HepG2 (cell line): ENCODE results near the gene TNS1. TPM values are rescaled to one million over a fixed set of nuclear protein-coding genes. Genes with fewer than 3 reads are reported as not detected.

ENCODE experiments used
- ATF1 ChIP-seq: IDR thresholded peaks from 2 replicates; pipeline ENCODE4 v1.6.1; 2016; ENCODE audit warnings: mild to moderate bottlenecking, control low read depth
- FOSL1 ChIP-seq: sonication (generic); formaldehyde crosslinking; IDR thresholded peaks from 2 replicates; pipeline ENCODE4 v1.9.0; 2021; ENCODE audit warnings: missing genetic modification reagents, borderline replicate concordance
- KLF13 ChIP-seq: sonication (generic); formaldehyde crosslinking; IDR thresholded peaks from 2 replicates; pipeline ENCODE4 v1.4.0; 2020; ENCODE audit warnings: mild to moderate bottlenecking, missing genetic modification reagents
- MAZ ChIP-seq, 2 experiments: sonication (generic) in 1 of 2; formaldehyde crosslinking in 1 of 2; IDR thresholded peaks; 2 replicates each; pipeline versions ENCODE4 v1.5.0 to v1.6.1; 2012 to 2020; ENCODE audit warnings: low read depth in 2 of 2, mild to moderate bottlenecking in 2 of 2, borderline replicate concordance in 1 of 2, improper control_type of control experiment in 1 of 2, low read length in 1 of 2, missing genetic modification reagents in 1 of 2, moderate library complexity in 1 of 2
- MED1 ChIP-seq: sonication (generic); formaldehyde crosslinking; IDR thresholded peaks from 2 replicates; pipeline ENCODE4 v1.4.0; 2020; ENCODE audit warnings: missing genetic modification reagents
- TAF15 ChIP-seq: fragments of 200-400 bp; formaldehyde crosslinking; IDR thresholded peaks from one replicate; pipeline ENCODE4 v1.6.1; 2018; ENCODE audit warnings: mild to moderate bottlenecking, low read depth, low read length; ENCODE audit not compliant: poor library complexity, severe bottlenecking
- ZMYM2 ChIP-seq: sonication (generic); formaldehyde crosslinking; IDR thresholded peaks from 2 replicates; pipeline ENCODE4 v1.8.0; 2022; ENCODE audit warnings: mild to moderate bottlenecking, missing genetic modification reagents
- ZNF724P ChIP-seq: sonication (generic); formaldehyde crosslinking; IDR thresholded peaks from 2 replicates; pipeline ENCODE4 v1.8.0; 2022; ENCODE audit warnings: missing genetic modification reagents, borderline replicate concordance
- ZNF773 ChIP-seq: sonication (generic); formaldehyde crosslinking; IDR thresholded peaks from 2 replicates; pipeline ENCODE4 v1.4.0; 2020; ENCODE audit warnings: missing genetic modification reagents, borderline replicate concordance
- polyA plus RNA-seq, 8 experiments: library from polyadenylated mRNA; depleted of rRNA in 3 of 8; stranded (reverse) in 7 of 8; unstranded in 1 of 8; fragments of >200 nt; fragmentation: Illumina TruSeq in 4 of 8; extraction: Trizol in 4 of 8; gene quantifications; 2 replicates each; pipeline versions ENCODE4 v1.2.1 to v1.2.3, GENCODE V29; 2011 to 2016; ENCODE audit warnings: low read depth in 4 of 8, missing spikeins in 1 of 8, mixed read lengths in 1 of 8; ENCODE audit not compliant: insufficient read depth in 1 of 8
- total RNA-seq, 5 experiments: library from RNA; depleted of rRNA; stranded (reverse); fragments of >200 nt; fragmentation: Illumina TruSeq; extraction: Trizol; gene quantifications; 2 replicates each; pipeline ENCODE4 v1.2.3, GENCODE V29; 2016; ENCODE audit warnings: low read depth in 1 of 5
- TF ChIP-seq, protein P1 (sequence below): sonication (generic); formaldehyde crosslinking; IDR thresholded peaks from 2 replicates; pipeline ENCODE4 v1.4.0; 2020; ENCODE audit warnings: missing genetic modification reagents
- TF ChIP-seq, protein P2 (sequence below): sonication (generic); formaldehyde crosslinking; IDR thresholded peaks from 2 replicates; pipeline ENCODE4 v1.4.0; 2020; ENCODE audit warnings: missing genetic modification reagents, borderline replicate concordance
- TF ChIP-seq, protein P3 (sequence below): sonication (generic); formaldehyde crosslinking; IDR thresholded peaks from 2 replicates; pipeline ENCODE4 v1.5.1; 2020; ENCODE audit warnings: mild to moderate bottlenecking, missing genetic modification reagents, borderline replicate concordance

TNS1 gene
- total and polyA plus RNA-seq, 2 of the 13 experiments (the other 11 are each of a cell fraction or from before 2014, with no cell fraction given): 1.9 to 118 TPM

DNA sequence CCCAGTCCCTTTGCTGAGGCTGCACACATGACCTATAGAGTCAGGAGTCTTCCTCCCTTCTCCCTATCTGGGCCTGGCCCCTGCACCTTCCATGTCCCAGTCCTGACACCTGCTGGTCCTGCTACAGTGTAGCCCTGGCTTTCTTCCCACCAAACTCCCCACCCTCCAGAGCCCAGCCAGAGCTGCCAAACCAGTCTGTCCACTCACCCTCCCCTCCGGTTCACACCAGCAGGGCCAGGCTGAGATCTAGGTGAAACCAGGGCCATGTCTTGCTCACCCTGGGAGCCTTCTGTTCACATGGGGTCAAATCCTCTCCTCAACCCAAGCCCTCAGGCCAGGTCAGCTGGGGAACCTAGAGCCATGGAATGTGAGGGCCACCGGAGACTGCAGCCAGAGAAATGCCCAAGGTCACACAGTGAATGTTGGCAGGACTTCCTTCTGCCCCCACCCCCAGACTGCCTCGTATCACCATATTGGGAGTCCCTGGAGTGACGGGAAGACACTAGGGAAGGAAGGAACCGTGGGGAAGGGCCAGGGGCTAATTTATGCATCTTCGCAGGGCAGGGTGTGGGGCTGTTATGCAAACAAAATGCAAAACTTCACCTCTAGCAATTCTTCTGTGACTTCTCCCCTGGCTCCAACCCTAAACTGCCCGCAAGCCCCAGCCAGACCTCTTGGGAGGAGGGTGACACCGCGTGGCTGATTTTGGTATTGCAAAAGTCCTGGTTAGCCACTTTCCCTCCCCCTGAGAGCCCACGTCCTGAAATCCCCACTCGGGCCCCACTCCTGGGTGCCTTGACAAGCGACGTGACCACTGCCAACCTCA, 14.6 kb downstream of the TNS1 start (continued):
- TF ChIP-seq, protein P1, sequence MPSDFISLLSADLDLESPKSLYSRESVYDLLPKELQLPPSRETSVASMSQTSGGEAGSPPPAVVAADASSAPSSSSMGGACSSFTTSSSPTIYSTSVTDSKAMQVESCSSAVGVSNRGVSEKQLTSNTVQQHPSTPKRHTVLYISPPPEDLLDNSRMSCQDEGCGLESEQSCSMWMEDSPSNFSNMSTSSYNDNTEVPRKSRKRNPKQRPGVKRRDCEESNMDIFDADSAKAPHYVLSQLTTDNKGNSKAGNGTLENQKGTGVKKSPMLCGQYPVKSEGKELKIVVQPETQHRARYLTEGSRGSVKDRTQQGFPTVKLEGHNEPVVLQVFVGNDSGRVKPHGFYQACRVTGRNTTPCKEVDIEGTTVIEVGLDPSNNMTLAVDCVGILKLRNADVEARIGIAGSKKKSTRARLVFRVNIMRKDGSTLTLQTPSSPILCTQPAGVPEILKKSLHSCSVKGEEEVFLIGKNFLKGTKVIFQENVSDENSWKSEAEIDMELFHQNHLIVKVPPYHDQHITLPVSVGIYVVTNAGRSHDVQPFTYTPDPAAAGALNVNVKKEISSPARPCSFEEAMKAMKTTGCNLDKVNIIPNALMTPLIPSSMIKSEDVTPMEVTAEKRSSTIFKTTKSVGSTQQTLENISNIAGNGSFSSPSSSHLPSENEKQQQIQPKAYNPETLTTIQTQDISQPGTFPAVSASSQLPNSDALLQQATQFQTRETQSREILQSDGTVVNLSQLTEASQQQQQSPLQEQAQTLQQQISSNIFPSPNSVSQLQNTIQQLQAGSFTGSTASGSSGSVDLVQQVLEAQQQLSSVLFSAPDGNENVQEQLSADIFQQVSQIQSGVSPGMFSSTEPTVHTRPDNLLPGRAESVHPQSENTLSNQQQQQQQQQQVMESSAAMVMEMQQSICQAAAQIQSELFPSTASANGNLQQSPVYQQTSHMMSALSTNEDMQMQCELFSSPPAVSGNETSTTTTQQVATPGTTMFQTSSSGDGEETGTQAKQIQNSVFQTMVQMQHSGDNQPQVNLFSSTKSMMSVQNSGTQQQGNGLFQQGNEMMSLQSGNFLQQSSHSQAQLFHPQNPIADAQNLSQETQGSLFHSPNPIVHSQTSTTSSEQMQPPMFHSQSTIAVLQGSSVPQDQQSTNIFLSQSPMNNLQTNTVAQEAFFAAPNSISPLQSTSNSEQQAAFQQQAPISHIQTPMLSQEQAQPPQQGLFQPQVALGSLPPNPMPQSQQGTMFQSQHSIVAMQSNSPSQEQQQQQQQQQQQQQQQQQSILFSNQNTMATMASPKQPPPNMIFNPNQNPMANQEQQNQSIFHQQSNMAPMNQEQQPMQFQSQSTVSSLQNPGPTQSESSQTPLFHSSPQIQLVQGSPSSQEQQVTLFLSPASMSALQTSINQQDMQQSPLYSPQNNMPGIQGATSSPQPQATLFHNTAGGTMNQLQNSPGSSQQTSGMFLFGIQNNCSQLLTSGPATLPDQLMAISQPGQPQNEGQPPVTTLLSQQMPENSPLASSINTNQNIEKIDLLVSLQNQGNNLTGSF: peak; percentile 42; the same call in 1 of the 2 replicates
- no peak for TF ChIP-seq KLF13 (CRISPR knock-in tag)
- no peak for TF ChIP-seq TAF15
- TF ChIP-seq ZMYM2: no peak
- TF ChIP-seq, protein P2, sequence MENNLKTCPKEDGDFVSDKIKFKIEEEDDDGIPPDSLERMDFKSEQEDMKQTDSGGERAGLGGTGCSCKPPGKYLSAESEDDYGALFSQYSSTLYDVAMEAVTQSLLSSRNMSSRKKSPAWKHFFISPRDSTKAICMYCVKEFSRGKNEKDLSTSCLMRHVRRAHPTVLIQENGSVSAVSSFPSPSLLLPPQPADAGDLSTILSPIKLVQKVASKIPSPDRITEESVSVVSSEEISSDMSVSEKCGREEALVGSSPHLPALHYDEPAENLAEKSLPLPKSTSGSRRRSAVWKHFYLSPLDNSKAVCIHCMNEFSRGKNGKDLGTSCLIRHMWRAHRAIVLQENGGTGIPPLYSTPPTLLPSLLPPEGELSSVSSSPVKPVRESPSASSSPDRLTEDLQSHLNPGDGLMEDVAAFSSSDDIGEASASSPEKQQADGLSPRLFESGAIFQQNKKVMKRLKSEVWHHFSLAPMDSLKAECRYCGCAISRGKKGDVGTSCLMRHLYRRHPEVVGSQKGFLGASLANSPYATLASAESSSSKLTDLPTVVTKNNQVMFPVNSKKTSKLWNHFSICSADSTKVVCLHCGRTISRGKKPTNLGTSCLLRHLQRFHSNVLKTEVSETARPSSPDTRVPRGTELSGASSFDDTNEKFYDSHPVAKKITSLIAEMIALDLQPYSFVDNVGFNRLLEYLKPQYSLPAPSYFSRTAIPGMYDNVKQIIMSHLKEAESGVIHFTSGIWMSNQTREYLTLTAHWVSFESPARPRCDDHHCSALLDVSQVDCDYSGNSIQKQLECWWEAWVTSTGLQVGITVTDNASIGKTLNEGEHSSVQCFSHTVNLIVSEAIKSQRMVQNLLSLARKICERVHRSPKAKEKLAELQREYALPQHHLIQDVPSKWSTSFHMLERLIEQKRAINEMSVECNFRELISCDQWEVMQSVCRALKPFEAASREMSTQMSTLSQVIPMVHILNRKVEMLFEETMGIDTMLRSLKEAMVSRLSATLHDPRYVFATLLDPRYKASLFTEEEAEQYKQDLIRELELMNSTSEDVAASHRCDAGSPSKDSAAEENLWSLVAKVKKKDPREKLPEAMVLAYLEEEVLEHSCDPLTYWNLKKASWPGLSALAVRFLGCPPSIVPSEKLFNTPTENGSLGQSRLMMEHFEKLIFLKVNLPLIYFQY (CRISPR knock-in tag): 0 out of 2 replicates have a peak, but pooled peaks have one; percentile 29
- peak; percentile 54; the same call in 1 of the 2 replicates for TF ChIP-seq MAZ (IDR thresholded peaks at IDR 0.05; ENCODE audit: borderline replicate concordance, low read depth, low read length)
- peak; percentile 62 for TF ChIP-seq MAZ (CRISPR knock-in tag; IDR thresholded peaks at IDR 0.05; ENCODE audit: low read depth)
- peak; percentile 22; the same call in 1 of the 2 replicates for TF ChIP-seq ZNF724P (CRISPR knock-in tag)
- no peak for TF ChIP-seq FOSL1 (CRISPR knock-in tag)
- TF ChIP-seq, protein P3, sequence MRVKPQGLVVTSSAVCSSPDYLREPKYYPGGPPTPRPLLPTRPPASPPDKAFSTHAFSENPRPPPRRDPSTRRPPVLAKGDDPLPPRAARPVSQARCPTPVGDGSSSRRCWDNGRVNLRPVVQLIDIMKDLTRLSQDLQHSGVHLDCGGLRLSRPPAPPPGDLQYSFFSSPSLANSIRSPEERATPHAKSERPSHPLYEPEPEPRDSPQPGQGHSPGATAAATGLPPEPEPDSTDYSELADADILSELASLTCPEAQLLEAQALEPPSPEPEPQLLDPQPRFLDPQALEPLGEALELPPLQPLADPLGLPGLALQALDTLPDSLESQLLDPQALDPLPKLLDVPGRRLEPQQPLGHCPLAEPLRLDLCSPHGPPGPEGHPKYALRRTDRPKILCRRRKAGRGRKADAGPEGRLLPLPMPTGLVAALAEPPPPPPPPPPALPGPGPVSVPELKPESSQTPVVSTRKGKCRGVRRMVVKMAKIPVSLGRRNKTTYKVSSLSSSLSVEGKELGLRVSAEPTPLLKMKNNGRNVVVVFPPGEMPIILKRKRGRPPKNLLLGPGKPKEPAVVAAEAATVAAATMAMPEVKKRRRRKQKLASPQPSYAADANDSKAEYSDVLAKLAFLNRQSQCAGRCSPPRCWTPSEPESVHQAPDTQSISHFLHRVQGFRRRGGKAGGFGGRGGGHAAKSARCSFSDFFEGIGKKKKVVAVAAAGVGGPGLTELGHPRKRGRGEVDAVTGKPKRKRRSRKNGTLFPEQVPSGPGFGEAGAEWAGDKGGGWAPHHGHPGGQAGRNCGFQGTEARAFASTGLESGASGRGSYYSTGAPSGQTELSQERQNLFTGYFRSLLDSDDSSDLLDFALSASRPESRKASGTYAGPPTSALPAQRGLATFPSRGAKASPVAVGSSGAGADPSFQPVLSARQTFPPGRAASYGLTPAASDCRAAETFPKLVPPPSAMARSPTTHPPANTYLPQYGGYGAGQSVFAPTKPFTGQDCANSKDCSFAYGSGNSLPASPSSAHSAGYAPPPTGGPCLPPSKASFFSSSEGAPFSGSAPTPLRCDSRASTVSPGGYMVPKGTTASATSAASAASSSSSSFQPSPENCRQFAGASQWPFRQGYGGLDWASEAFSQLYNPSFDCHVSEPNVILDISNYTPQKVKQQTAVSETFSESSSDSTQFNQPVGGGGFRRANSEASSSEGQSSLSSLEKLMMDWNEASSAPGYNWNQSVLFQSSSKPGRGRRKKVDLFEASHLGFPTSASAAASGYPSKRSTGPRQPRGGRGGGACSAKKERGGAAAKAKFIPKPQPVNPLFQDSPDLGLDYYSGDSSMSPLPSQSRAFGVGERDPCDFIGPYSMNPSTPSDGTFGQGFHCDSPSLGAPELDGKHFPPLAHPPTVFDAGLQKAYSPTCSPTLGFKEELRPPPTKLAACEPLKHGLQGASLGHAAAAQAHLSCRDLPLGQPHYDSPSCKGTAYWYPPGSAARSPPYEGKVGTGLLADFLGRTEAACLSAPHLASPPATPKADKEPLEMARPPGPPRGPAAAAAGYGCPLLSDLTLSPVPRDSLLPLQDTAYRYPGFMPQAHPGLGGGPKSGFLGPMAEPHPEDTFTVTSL (CRISPR knock-in tag): no peak
- 0 out of 2 replicates have a peak, but pooled peaks have one; percentile 11 for TF ChIP-seq MED1 (CRISPR knock-in tag)
- no peak for TF ChIP-seq ATF1 (CRISPR knock-in tag)
- no peak for TF ChIP-seq ZNF773 (CRISPR knock-in tag)
